Urothelium cell line (cell line): Measurements from ENCODE around the gene MESP2.
A peak's percentile ranks its signal among the peaks of the same experiment; 100 is the strongest.

ENCODE experiments used
- DNase-seq: peaks from one replicate; pipeline ENCODE4 v3.0.0; 2011; ENCODE audit warnings: low spot score, mixed read lengths
- FAIRE-seq: peaks from 2 replicates; lab custom pipeline; 2011; peaks lifted over from hg19 to GRCh38; lab: Jason Lieb, UNC

Gene MESP2

DNA sequence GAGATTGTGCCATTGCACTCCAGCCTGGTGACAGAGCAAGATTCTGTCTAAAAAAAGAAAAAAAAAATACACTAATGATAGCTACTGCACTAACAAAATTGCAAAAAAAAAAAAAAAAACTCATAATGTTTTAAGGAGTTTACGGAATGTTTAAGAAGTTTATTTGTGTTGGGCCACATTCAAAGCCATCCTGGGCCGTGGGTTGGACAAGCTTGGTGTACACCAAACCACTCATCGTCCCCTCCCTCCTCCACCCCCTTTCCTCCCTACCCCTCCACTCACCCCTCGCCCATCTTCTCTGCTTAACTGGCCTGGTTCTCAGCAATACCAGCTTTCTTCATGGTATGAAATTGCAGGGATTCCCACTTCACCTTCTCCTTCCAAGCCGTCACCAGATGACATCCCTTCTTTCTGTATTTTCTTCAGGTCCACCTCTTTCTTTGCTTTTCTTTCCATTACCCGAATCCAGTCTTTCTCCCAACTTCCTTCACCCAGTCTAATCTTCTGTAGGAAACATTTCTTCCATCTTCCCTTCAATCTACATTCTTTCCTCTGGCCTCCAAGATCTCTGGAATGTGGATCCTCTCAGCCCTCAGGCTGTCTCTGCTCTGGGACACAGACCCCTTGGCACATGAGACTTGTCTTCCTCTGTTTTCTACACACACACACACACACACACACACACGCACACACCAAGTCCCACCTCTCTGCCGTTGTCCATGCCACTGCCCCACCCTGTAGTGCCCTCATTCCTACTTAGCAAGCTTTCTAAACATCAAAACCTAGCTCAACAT, 21.6 kb upstream of the MESP2 start:
- FAIRE-seq = no peak
- no peak for DNase-seq

DNA sequence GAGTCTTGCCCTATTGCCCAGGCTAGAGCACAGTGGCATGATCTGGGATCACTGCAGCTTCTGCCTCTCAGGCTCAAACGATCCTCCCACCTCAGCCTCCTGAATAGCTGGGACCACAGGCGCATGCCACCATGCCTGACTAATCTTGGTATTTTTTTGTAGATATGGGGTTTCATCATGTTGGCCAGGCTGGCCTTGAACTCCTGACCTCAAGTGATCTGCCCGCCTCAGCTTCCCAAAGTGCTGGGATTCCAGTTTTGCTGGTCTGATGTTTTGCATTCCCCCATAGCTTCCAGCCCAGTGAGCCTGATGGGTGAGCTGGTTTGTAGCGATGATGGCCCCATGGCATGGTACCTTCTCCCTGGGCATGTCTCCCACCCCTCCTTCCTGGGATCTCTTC, 20.4 kb upstream of the MESP2 start:
- no peak for FAIRE-seq
- DNase-seq = no peak

DNA sequence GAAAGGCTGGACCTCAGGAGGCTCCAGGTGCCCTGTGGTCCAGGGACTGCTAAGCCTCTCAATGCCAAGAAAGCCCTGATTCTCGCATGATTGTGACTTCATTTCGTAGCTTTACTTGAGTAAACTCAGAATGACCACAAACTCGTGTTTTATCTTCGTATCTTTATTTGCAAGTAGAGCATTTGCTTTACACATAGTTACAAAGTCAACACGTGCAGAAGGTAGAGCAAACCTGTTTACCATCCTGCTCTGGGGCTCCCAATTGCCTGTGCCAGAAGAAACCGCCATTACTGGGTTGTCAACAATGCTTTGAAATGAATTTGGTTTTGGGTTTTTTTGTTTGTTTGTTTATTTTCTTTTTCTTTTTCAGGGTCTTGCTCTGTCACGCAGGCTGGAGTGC, 19.2 kb upstream of the MESP2 start:
- FAIRE-seq = no peak
- DNase-seq = no peak

DNA sequence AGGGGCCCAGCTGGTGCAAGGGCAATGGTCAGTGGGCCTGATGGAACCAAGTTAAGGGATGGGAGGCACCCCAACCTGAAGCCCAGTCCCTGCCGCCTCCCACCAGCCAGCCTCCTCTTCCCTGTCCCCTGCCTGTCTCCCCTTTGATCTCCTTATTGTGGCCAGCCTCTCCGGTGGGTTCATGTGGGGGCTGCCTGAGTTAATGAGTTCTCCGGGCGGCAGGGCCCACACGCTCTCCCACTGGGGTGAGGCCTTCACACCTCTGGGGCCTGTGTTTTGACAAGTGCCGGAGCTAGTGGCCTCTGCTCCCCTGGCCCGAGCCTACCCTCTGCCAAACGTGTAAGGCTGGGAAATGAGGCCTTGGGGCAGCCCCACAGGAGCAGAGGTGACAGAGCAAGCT, 17.8 kb upstream of the MESP2 start:
- DNase-seq = no peak
- no peak for FAIRE-seq

DNA sequence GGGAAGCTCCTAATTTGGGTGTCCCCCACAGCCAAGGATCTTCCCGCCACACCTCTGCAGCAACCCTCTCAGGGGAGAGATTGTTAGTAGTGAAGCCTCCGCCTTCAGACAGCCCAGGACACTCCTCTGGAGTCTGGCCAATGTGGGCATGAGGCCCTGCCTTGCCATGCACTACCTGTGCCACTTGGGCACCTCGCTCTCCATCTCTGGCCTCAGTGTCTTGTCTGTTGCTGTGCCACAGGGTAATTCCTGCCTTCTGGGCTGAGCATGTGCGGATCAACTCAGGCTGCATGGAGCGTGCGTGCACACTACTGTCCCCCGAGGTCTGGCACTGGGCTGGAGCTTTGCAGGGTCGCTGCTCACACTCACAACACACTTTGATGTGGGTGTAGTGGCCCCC, 17.2 kb upstream of the MESP2 start:
- FAIRE-seq (no peak), DNase-seq (no peak)

DNA sequence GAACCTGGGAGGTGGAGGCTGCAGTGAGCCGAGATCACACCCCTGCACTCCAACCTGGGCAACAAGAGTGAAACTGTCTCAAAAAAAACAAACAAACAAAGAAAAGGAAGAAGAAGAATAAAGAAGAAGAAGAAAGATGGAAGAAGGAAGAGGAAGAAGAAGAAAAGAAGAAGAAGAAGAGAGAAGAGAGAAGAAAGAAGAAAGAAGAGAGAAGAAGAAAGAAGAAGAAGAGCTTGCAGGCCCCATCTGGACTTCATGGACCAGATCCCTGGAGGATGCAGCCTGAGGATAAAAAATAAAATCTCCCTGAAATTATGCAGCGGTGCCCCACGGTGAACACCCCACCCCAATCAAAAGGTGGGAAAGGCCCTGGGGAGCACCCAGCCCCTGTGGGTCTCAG, 16.3 kb upstream of the MESP2 start:
- DNase-seq (no peak), FAIRE-seq (no peak)

DNA sequence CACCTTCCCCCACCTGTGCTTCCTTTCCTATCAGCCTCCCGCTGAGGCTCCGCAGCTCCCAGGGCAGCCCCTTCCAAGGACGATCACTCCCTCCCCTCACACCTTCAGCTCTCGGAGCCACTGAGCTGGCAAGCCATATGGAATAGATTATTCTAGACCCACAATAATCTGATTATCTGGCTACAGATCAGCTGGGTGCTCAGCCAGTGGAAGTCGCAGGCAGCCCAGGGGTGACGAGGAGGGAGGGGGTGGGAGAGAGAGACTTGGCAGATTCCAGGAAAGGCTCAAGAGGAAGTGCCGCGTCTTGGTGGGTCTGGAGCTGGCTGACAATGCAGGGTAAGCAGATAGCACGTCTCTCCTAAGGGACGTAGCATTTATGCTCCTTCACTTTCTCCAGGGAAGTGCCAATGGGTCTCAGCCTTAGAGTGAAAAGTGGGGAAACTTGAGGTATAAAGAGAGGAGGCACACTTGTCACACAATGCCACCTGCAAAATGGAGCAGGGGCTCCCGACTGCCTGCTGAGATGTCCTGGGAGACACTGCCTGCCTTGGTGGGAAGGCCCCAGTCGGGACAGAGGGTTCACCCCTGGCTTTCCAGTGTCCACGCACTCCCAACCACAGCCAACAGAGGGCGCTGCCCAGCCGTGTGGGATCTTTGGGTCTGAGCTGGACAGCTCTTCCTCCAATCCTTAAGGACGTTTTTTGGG, 15.7 kb upstream of the MESP2 start:
- FAIRE-seq (no peak), DNase-seq (peak; percentile 89)

DNA sequence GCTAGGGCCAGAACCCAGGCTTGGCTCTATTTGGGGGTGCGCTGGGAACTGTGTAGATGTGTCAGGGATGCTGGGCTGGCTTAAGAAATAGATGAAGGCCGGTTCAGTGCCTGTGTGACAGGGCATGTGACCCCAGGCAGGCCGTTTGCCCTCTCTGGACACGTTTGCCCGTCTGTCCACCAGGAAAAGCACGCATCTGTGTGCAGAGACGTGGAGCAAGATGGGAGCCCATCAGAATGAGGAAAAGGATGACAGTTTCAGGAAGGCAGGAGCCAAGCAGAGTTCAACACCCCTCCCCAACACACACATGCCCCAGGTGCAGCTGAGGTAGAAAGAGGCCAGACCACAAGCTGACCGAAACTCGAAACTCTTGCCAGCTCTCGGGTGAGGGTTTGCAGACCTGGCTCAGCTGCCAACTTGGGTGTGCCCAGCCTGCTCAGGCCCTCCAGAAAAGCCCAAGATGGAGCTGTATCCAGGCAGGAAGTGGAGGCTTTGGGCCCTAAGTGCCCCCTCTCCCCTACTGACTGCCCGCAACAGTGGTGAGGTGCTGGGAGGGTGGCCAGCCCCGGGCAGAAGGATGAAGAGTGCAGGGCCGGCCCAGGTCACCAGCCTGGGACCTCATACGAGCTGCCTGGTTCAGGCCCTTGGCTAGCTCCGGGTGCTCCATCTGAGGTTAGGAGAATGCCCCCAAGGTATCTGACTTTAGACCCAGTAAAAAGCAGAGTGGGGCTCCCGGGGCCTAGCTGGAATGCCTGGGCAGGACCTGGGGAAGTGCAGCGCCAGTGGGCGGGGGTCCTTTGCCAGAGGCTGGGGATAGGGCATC, 14.9 kb upstream of the MESP2 start:
- DNase-seq = no peak

DNA sequence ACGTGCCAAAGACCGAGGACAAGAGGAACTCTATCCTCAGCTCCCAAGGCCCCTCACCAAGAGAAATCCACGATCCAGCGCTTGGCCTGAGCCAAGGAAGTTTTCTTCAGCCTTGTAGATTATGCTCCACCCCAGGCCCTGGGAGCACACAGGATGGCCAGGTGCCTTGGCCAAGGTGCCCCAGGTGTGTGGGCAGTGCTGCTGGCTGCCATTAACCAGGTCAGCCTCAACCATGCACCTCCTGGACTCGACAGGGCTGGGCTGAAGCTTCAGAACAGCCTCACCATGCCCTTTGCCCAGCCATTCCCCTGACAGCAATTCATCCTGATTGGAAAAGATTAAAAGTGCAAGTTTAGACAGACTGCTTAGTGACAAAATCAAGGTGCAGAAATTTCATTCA, 14.2 kb upstream of the MESP2 start:
- FAIRE-seq (no peak), DNase-seq (no peak)

More for the DNA sequence above, 14.9 kb upstream of the MESP2 start:
- no peak for FAIRE-seq

DNA sequence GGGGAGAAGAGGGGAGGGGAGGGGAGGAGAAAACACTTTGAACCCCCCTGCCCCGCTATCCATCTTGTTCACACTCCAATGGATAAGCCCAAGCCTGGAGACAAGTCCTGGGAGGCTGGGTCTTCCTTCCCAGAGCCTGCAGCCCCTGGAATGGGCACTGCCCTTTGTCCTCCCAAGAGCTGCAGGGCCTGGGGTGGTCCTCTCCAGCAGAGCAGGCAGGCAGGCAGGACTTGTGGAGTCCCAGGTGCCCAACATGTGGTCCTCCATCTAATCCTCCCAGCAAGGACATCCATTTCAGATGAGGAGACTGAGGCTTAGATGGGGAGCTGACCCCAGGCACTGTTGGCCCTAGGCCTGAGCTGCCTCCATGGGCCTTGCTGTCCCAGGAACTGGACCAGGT, 10.4 kb upstream of the MESP2 start:
- FAIRE-seq = no peak

DNA sequence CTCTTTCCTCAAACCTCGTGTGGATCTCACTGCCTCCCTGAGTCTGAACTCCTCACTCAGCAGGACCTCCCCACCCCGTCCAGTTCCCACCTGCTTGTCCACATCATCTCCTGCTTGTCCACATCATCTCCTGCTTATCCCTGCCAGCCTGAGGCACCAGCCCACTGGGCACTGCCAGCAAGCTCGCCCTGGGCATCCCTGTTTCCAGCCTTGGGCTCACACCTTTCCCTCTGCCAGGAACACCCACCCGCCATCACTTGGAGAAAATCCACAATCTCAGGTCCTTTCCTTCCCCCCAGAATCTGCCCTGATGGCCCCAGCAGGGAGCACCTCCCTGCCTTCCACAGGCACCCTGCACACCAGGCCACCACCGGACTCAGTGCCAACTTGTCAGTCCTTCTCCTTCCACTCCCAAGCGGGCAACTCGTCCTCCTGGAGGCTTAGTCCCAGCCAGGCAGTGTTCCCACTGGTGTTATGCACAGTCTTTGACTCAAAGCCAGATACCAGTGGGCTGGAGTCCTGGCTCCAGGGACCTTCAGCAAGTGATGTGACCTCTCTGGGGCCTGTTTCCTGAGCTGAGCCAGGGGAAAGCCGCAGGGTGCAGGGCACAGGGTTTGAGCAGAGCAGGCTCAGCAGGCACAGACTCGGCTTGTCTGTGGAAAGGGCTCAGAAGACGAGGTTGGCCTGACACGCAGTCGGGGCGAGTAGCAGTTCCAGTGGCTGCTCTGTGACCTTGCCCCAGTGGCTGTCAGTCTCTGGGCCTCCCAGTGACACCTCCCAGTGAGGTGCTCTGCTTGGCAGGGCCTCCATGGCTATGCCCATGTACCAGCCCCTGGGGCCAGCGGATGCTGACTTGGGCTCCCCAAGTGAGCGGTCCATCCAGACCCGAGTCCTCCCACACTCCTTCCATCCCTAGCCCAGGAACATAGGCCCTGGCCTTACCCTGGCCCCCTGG, 9.5 kb upstream of the MESP2 start:
- FAIRE-seq (no peak), DNase-seq (no peak)

More for the DNA sequence above, 10.4 kb upstream of the MESP2 start:
- no peak for DNase-seq

DNA sequence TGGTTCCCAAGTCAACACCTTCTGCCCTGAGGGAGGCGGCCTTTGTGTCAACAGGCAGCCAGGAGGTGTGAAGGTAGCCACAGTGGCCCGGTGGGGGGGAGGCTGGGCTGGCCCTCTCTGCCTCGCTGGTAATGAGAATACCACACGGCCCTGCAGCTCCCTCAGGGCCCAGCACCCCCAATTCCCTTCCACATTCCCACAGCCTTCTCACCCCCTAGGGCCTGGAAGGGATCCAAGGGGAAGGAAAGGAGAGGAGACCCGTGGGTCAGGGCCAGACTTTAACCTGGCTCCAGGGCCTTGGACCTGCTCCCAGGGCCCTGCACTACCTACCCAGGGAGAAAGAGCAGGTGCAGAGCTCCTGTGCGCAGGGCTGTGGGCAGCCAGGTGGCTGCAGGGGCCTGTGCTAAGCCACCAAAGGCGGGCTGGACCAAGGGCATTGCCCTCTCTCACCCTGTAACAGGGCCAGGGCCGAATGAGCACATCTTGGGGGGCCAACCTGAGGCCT, 8.7 kb upstream of the MESP2 start:
- no peak for FAIRE-seq
- DNase-seq = no peak

DNA sequence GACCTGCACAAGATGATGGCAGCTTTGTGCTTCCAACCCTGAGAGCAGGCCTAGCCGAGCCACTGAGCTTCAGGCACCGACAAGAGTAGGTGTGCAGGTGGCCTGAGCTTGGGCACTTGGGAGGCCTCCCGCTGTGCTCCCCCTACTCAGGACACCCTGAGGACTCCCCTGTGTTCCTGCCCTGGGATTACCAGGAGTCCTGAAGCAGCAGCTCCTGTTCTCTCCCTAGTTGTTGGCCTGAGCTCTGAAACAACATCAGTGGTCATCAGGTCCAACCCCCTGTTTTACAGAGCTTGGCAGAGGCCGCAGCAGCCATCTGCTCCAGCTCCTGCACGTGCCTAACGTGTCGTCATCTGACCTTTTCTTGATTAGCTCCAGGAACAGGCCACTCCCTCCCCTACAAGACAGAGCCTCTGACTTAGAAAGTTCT, 8.0 kb upstream of the MESP2 start:
- FAIRE-seq (no peak), DNase-seq (no peak)

DNA sequence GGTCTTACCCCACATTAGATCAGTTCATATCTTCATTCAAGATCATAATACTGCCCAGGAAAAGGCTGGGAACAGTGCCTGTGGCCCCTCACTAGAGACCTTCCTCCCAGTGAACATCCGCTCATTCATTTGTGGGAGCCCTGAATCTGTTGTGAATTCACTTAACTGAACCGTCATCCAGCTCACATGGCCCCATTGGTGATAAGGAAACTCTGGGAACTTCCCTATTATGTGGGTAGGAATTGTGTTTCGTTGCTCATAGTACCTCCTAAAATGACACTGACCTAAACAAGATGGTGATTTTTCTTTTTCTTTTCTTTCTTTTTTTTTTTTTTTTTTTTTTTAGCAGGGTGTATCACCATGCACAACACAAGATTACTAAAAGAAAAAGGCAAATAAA, 6.8 kb upstream of the MESP2 start:
- DNase-seq (no peak), FAIRE-seq (no peak)

DNA sequence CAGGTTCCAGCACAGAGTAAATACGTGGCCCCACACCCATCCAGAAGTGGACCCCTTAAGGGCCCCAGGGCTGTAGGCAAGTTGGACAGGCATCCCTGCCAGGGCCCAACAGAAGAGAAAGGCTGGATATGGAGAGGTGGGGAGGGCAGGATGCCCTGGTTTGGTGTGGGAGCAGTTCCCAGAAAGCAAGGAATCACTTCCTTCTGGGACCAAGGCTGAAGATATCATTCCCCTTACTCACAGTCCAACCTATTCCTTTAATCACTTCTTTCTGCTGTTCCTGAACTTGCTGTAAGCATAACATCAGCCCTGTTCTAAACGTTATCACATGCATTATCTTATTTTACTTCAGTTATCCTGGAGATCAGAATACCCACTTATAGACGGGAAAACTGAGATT, 6.1 kb upstream of the MESP2 start:
- DNase-seq = no peak
- no peak for FAIRE-seq

DNA sequence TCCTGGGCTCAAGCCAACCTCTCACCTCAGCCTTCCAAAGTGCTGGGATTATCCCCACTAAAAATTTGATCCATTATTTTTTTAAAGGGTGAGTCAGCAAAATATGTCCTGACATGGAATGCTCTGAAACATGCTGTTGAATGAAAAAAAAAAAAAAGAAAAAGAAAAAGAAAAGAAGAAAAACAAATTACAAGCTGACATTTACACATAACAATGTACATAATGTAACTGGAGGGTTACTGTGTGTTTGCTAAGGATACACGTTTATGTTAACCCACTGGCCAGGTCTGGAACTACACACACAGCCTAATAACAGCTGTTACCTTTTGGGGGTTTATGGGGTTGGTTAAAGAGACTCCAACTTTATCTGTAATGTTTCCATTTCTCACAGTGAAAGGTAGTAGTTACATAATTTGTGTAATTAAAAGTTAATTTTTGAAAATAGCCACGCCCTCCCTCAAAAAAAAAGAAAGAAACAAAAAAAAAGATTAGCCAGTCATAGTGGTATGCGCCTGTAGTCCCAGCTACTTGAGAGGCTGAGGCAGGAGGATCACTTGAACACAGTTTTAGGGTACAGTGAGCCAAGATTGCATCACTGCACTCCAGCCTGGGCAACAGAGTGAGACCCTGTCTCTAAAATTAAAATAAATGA, 3.1 kb upstream of the MESP2 start:
- no peak for DNase-seq
- FAIRE-seq = no peak

DNA sequence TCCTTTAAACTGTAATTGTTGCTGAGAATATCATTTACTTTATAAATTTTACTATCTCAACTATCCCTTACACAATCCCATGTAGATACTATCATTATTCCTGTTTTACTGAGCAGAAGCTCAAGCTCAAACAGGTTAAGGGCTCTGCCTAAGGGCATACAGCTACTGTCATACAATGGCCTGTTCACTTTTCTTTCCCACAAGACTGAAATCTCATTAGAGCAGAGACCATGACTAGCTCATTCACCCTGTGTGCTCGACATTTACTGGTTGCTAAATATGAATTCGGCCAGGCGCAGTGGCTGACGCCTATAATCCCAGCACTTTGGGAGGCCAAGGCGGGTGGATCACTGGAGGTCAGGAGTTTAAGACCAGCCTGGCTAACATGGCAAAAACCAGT, 1.6 kb upstream of the MESP2 start:
- FAIRE-seq (no peak), DNase-seq (no peak)

DNA sequence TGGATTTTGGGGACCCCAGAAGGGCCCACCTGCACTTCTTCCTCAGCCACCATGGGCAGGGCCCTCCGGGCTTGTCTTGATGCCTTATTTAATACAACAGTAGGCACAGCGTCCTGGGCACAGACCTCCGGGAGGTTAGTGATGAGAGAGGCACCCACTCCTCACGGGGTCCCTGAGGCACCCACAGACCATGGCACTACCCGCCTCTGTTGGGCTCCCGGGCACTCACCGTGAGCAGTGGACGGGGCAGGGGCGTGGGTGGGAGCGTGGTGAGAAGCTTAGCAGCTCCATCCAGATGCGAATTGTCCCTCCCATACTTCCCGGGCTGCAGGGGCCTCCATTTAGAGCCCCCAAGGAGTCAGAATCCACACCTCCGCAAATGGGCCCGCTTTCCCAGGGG, 317 bp upstream of the MESP2 start:
- FAIRE-seq (no peak), DNase-seq (no peak)

DNA sequence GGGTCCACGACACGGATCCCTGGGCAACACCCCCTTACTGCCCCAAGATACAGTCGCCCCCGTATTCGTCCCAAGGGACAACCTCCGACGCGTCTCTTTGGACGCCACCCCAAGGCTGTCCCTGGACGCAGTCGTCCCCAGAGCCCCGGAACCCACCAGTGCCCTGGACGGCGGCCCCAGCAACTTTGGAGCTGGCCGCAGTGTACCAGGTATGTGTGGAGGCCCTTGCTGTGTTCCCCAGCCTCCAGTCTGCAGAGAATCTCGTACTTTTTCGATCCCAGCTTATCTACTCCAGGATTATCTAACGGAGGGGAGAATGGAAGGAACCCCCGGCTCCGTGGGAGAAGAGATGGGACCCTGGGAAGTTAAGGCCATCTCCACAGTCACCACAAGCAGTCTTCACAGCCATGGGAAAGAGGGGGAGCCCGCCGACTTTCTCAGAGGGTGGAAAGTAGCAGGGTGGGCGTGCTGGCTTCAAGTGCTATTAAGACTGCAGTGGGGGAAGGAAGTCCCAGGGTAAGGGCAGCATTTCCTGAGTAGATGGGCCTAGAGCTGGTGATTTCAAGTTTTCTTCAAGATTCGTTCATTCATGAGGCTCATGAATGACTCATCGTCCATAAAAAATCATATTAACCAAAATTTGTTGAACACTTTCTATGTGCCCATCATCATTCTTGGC, 1.1 kb downstream of the MESP2 start:
- FAIRE-seq = no peak
- no peak for DNase-seq
